OCI-LY3 (cell line): ENCODE measurements around the gene PLXNC1.
A peak's percentile ranks its signal among the peaks of the same experiment; 100 is the strongest.

ENCODE experiments used
- H2AFZ ChIP-seq: fragments of 200-600, 300-600 bp; shearing (Covaris generic); 2 replicates; pipeline ENCODE4 v1.6.0; 2014; ENCODE audit warnings: antibody characterized with exemption, low read depth, low read length
- H3K27ac ChIP-seq: fragments of 200-600, 300-600 bp; sonication (generic); 2 replicates; pipeline ENCODE4 v1.5.1; 2014; ENCODE audit warnings: mild to moderate bottlenecking, low read length, moderate library complexity, mixed read lengths
- H3K27me3 ChIP-seq: fragments of 200-600, 300-600 bp; sonication (generic); 2 replicates; pipeline ENCODE4 v1.6.1; 2014; ENCODE audit warnings: low read depth, low read length, mixed read lengths
- H3K36me3 ChIP-seq: fragments of 200-600, 300-600 bp; sonication (generic); replicated peaks from 2 replicates; pipeline ENCODE3; 2014; ENCODE audit warnings: low read depth, low read length, mixed read lengths
- H3K4me1 ChIP-seq: fragments of 300-600, 200-600 bp; sonication (generic); 2 replicates; pipeline ENCODE4 v1.6.1; 2014; ENCODE audit warnings: low read length, mixed read lengths
- H3K4me2 ChIP-seq: fragments of 200-600, 300-600 bp; sonication (generic); 2 replicates; pipeline ENCODE4 v1.6.1; 2014; ENCODE audit warnings: low read length, mixed read lengths
- H3K4me3 ChIP-seq: fragments of 300-600, 200-600 bp; sonication (generic); 2 replicates; pipeline ENCODE4 v1.5.1; 2014; ENCODE audit warnings: antibody characterized with exemption, mild to moderate bottlenecking, low read length, moderate library complexity
- H3K79me2 ChIP-seq: fragments of 300-600, 200-600 bp; shearing (Covaris generic); 2 replicates; pipeline ENCODE4 v1.6.1; 2014; ENCODE audit warnings: mild to moderate bottlenecking, low read length, mixed read lengths
- H3K9ac ChIP-seq: fragments of 300-600, 200-600 bp; shearing (Covaris generic); 2 replicates; pipeline ENCODE4 v1.6.0; 2014; ENCODE audit warnings: mild to moderate bottlenecking, low read length, moderate library complexity
- H3K9me3 ChIP-seq: fragments of 200-600, 300-600 bp; shearing (Covaris generic); 2 replicates; pipeline ENCODE4 v1.6.1; 2014; ENCODE audit warnings: low read length, mixed read lengths; ENCODE audit not compliant: insufficient read depth
- H4K20me1 ChIP-seq: fragments of 200-600, 300-600 bp; sonication (generic); 2 replicates; pipeline ENCODE4 v1.6.1; 2016; ENCODE audit warnings: low read length, mixed read lengths; ENCODE audit not compliant: insufficient read depth
- CTCF ChIP-seq: fragments of 200-600, 300-600 bp; sonication (generic); IDR thresholded peaks from 2 replicates; pipeline ENCODE4 v1.5.1; 2014; ENCODE audit warnings: antibody characterized with exemption, low read length, low read depth
- EZH2phosphoT487 ChIP-seq: fragments of 200-600 bp; shearing (Covaris generic); IDR thresholded peaks from 2 replicates; pipeline ENCODE4 v1.6.1; 2018; ENCODE audit warnings: antibody characterized with exemption, mixed run types, low read depth

Gene PLXNC1

GRCh38 chr12:94133964-94134795 lies 14.2 kb upstream of the PLXNC1 start:
- no peaks in the 10 kb centered on the region for H3K9me3 ChIP-seq
- H2AFZ ChIP-seq: no peak overlapping the region
- H3K27me3 ChIP-seq: peaks cover 8% of the 10 kb centered on the region; the same call in 1 of the 2 replicates
- peaks cover 4% of the 10 kb centered on the region; the same call in 1 of the 2 replicates for H3K4me1 ChIP-seq
- peak overlapping the region; percentile 69 for H3K4me2 ChIP-seq
- no peaks in the 10 kb centered on the region for H4K20me1 ChIP-seq
- peak overlapping the region; percentile 53 for H3K4me3 ChIP-seq
- TF ChIP-seq EZH2phosphoT487: no peak
- peak; percentile 71 for TF ChIP-seq CTCF
- no peak overlapping the region for H3K27ac ChIP-seq
- H3K79me2 ChIP-seq: no peaks in the 10 kb centered on the region
- H3K9ac ChIP-seq: no peak overlapping the region
- H3K36me3 ChIP-seq: no peaks in the 10 kb centered on the region

GRCh38 chr12:94135896-94136295 lies 12.5 kb upstream of the PLXNC1 start:
- H3K36me3 ChIP-seq: no peaks in the 10 kb centered on the region
- H3K27me3 ChIP-seq: 0 out of 2 replicates have a peak, but pooled peaks cover 3% of the 10 kb centered on the region
- H3K4me3 ChIP-seq: no peak overlapping the region
- no peak overlapping the region for H3K27ac ChIP-seq
- no peaks in the 10 kb centered on the region for H3K9me3 ChIP-seq
- no peak for TF ChIP-seq CTCF
- TF ChIP-seq EZH2phosphoT487: no peak
- H4K20me1 ChIP-seq: no peaks in the 10 kb centered on the region
- no peaks in the 10 kb centered on the region for H3K79me2 ChIP-seq
- H3K4me2 ChIP-seq: no peak overlapping the region
- no peak overlapping the region for H2AFZ ChIP-seq
- no peak overlapping the region for H3K9ac ChIP-seq
- peaks cover 5% of the 10 kb centered on the region; the same call in 1 of the 2 replicates for H3K4me1 ChIP-seq

- Histone ChIP-seq H3K4me3 (no peak overlapping the region), H3K9me3 (no peaks in the 10 kb centered on the region), H3K27me3 (peaks cover 11% of the 10 kb centered on the region), H3K4me1 (peaks cover 20% of the 10 kb centered on the region), H3K27ac (no peak overlapping the region), H3K4me2 (no peak overlapping the region), H3K36me3 (no peaks in the 10 kb centered on the region), H3K9ac (no peak overlapping the region), H3K79me2 (no peaks in the 10 kb centered on the region), H4K20me1 (no peaks in the 10 kb centered on the region), H2AFZ (no peak overlapping the region)
- TF ChIP-seq CTCF: no peak
- no peak for TF ChIP-seq EZH2phosphoT487
Measured at GRCh38 chr12:94139816-94140215, 8.6 kb upstream of the PLXNC1 start.

- Histone ChIP-seq H3K79me2 (no peaks in the 10 kb centered on the region), H3K4me1 (peaks cover 20% of the 10 kb centered on the region), H4K20me1 (no peaks in the 10 kb centered on the region), H3K36me3 (no peaks in the 10 kb centered on the region), H3K4me2 (no peak overlapping the region), H3K9ac (no peak overlapping the region), H3K9me3 (no peaks in the 10 kb centered on the region), H2AFZ (no peak overlapping the region), H3K4me3 (no peak overlapping the region), H3K27me3 (peaks cover 12% of the 10 kb centered on the region), H3K27ac (no peak overlapping the region)
- TF ChIP-seq CTCF (peak; percentile 54), EZH2phosphoT487 (no peak)
Measured at GRCh38 chr12:94140556-94140955, 7.8 kb upstream of the PLXNC1 start.
